ENCODE data around the gene RAD51D. TPM values are rescaled to one million over a fixed set of nuclear protein-coding genes. Genes with fewer than 3 reads are reported as not detected.
"Not testable (repeated sequence)": the region's sequence is repeated elsewhere in the genome, so short reads cannot be mapped to it uniquely, and the experiment has no call there.

RAD51D gene
- total RNA-seq, 1 experiment from 2014 or later = 7.2 TPM

- Histone ChIP-seq H3K4me3 (ENCODE audit: low read length) (no peak overlapping the region), H3K27ac (ENCODE audit: low read length) (no peak overlapping the region), H3K4me1 (ENCODE audit: low read length) (peaks cover 4% of the 10 kb centered on the region), H3K27me3 (ENCODE audit: low read length) (no peaks in the 10 kb centered on the region), H3K9ac (ENCODE audit: low read length) (no peak overlapping the region), H3K79me2 (ENCODE audit: low read length) (no peaks in the 10 kb centered on the region), H4K20me1 (ENCODE audit: insufficient read depth, low read depth, low read length) (no peaks in the 10 kb centered on the region), H3K9me3 (ENCODE audit: low read length) (no peaks in the 10 kb centered on the region), H2AFZ (ENCODE audit: low read length) (no peak overlapping the region), H3K4me2 (ENCODE audit: low read depth, low read length, poor library complexity, severe bottlenecking) (no peak overlapping the region), H3K36me3 (ENCODE audit: insufficient read depth, low read length) (peaks cover 5% of the 10 kb centered on the region; the same call in 1 of the 2 replicates), H3K9me2 (replicated peaks; ENCODE audit: insufficient read depth, low read length) (no peaks in the 10 kb centered on the region)
- DNase-seq = no peak
Measured at GRCh38 chr17:35095741-35096140, 23.9 kb downstream of the RAD51D start.

GRCh38 chr17:35094902-35095301, 24.8 kb downstream of the RAD51D start:
- no peak for DNase-seq
- no peak overlapping the region for H2AFZ ChIP-seq (ENCODE audit: low read length)

GRCh38 chr17:35090707-35091106, 29.0 kb downstream of the RAD51D start:
- H2AFZ ChIP-seq (ENCODE audit: low read length); H3K79me2 ChIP-seq (ENCODE audit: low read length); H3K4me3 ChIP-seq (ENCODE audit: low read length); DNase-seq; H3K36me3 ChIP-seq (ENCODE audit: insufficient read depth, low read length); H3K27ac ChIP-seq (ENCODE audit: low read length); H3K9ac ChIP-seq (ENCODE audit: low read length); H3K4me2 ChIP-seq (ENCODE audit: low read depth, low read length, poor library complexity, severe bottlenecking); H3K9me3 ChIP-seq (ENCODE audit: low read length); H4K20me1 ChIP-seq (ENCODE audit: insufficient read depth, low read depth, low read length); H3K9me2 ChIP-seq (replicated peaks; ENCODE audit: insufficient read depth, low read length); H3K27me3 ChIP-seq (ENCODE audit: low read length): not testable (repeated sequence)
- peaks cover 22% of the 10 kb centered on the region for H3K4me1 ChIP-seq (ENCODE audit: low read length)

More at GRCh38 chr17:35094902-35095301, 24.8 kb downstream of the RAD51D start:
- Histone ChIP-seq H3K4me2 (ENCODE audit: low read depth, low read length, poor library complexity, severe bottlenecking) (no peak overlapping the region), H3K4me1 (ENCODE audit: low read length) (peaks cover 6% of the 10 kb centered on the region), H3K4me3 (ENCODE audit: low read length) (no peak overlapping the region), H3K9ac (ENCODE audit: low read length) (no peak overlapping the region), H3K9me3 (ENCODE audit: low read length) (no peaks in the 10 kb centered on the region), H3K79me2 (ENCODE audit: low read length) (no peaks in the 10 kb centered on the region), H3K9me2 (replicated peaks; ENCODE audit: insufficient read depth, low read length) (no peaks in the 10 kb centered on the region), H4K20me1 (ENCODE audit: insufficient read depth, low read depth, low read length) (no peaks in the 10 kb centered on the region), H3K27me3 (ENCODE audit: low read length) (no peaks in the 10 kb centered on the region), H3K27ac (ENCODE audit: low read length) (no peak overlapping the region), H3K36me3 (ENCODE audit: insufficient read depth, low read length) (peaks cover 5% of the 10 kb centered on the region; the same call in 1 of the 2 replicates)

- Histone ChIP-seq H4K20me1 (ENCODE audit: insufficient read depth, low read depth, low read length) (no peaks in the 10 kb centered on the region; the same call in 1 of the 2 replicates), H2AFZ (ENCODE audit: low read length) (peak overlapping the region; percentile 96), H3K4me3 (ENCODE audit: low read length) (peak overlapping the region; percentile 58), H3K9me2 (replicated peaks; ENCODE audit: insufficient read depth, low read length) (no peaks in the 10 kb centered on the region), H3K27me3 (ENCODE audit: low read length) (no peaks in the 10 kb centered on the region), H3K36me3 (ENCODE audit: insufficient read depth, low read length) (no peaks in the 10 kb centered on the region), H3K79me2 (ENCODE audit: low read length) (no peaks in the 10 kb centered on the region), H3K9ac (ENCODE audit: low read length) (peak overlapping the region; percentile 73), H3K4me1 (ENCODE audit: low read length) (peaks cover 20% of the 10 kb centered on the region), H3K4me2 (ENCODE audit: low read depth, low read length, poor library complexity, severe bottlenecking) (peak overlapping the region; percentile 79), H3K9me3 (ENCODE audit: low read length) (no peaks in the 10 kb centered on the region), H3K27ac (ENCODE audit: low read length) (no peak overlapping the region)
- no peak for DNase-seq
Measured at GRCh38 chr17:35089586-35090296, 29.9 kb downstream of the RAD51D start.

GRCh38 chr17:35088881-35089585, 30.6 kb downstream of the RAD51D start:
- Histone ChIP-seq H3K79me2 (ENCODE audit: low read length) (no peaks in the 10 kb centered on the region), H3K9me3 (ENCODE audit: low read length) (no peaks in the 10 kb centered on the region), H3K27ac (ENCODE audit: low read length) (no peak overlapping the region), H3K9ac (ENCODE audit: low read length) (peak overlapping the region; percentile 78), H3K27me3 (ENCODE audit: low read length) (no peaks in the 10 kb centered on the region), H3K4me3 (ENCODE audit: low read length) (peak overlapping the region; percentile 69), H3K4me1 (ENCODE audit: low read length) (peaks cover 20% of the 10 kb centered on the region), H2AFZ (ENCODE audit: low read length) (peak overlapping the region; percentile 96), H3K4me2 (ENCODE audit: low read depth, low read length, poor library complexity, severe bottlenecking) (peak overlapping the region; percentile 79), H4K20me1 (ENCODE audit: insufficient read depth, low read depth, low read length) (no peaks in the 10 kb centered on the region; the same call in 1 of the 2 replicates), H3K9me2 (replicated peaks; ENCODE audit: insufficient read depth, low read length) (no peaks in the 10 kb centered on the region), H3K36me3 (ENCODE audit: insufficient read depth, low read length) (no peaks in the 10 kb centered on the region)
- DNase-seq = peak; percentile 95

- H3K36me3 ChIP-seq (ENCODE audit: insufficient read depth, low read length) = no peaks in the 10 kb centered on the region
- peak overlapping the region; percentile 77 for H3K4me2 ChIP-seq (ENCODE audit: low read depth, low read length, poor library complexity, severe bottlenecking)
Measured at GRCh38 chr17:35088356-35088880, 31.2 kb downstream of the RAD51D start.

GRCh38 chr17:35087731-35088355, 31.8 kb downstream of the RAD51D start:
- peak overlapping the region; percentile 78 for H3K9ac ChIP-seq (ENCODE audit: low read length)
- DNase-seq = no peak
- no peaks in the 10 kb centered on the region for H3K9me2 ChIP-seq (replicated peaks; ENCODE audit: insufficient read depth, low read length)
- peaks cover 26% of the 10 kb centered on the region for H3K4me1 ChIP-seq (ENCODE audit: low read length)
- no peaks in the 10 kb centered on the region; the same call in 1 of the 2 replicates for H4K20me1 ChIP-seq (ENCODE audit: insufficient read depth, low read depth, low read length)
- no peak overlapping the region for H3K27ac ChIP-seq (ENCODE audit: low read length)
- peak overlapping the region; percentile 77 for H3K4me2 ChIP-seq (ENCODE audit: low read depth, low read length, poor library complexity, severe bottlenecking)
- no peaks in the 10 kb centered on the region for H3K9me3 ChIP-seq (ENCODE audit: low read length)
- peak overlapping the region; percentile 69 for H3K4me3 ChIP-seq (ENCODE audit: low read length)
- no peaks in the 10 kb centered on the region for H3K36me3 ChIP-seq (ENCODE audit: insufficient read depth, low read length)
- no peaks in the 10 kb centered on the region for H3K27me3 ChIP-seq (ENCODE audit: low read length)
- H3K79me2 ChIP-seq (ENCODE audit: low read length) = no peaks in the 10 kb centered on the region
- 0 out of 2 replicates have a peak overlapping the region, but pooled peaks have one; percentile 86 for H2AFZ ChIP-seq (ENCODE audit: low read length)

More at GRCh38 chr17:35088356-35088880, 31.2 kb downstream of the RAD51D start:
- H3K9me3 ChIP-seq (ENCODE audit: low read length) = no peaks in the 10 kb centered on the region
- peaks cover 20% of the 10 kb centered on the region for H3K4me1 ChIP-seq (ENCODE audit: low read length)
- no peaks in the 10 kb centered on the region for H3K9me2 ChIP-seq (replicated peaks; ENCODE audit: insufficient read depth, low read length)
- H3K9ac ChIP-seq (ENCODE audit: low read length) = peak overlapping the region; percentile 78
- no peaks in the 10 kb centered on the region for H3K79me2 ChIP-seq (ENCODE audit: low read length)
- no peak overlapping the region for H3K27ac ChIP-seq (ENCODE audit: low read length)
- DNase-seq = no peak
- no peaks in the 10 kb centered on the region for H3K27me3 ChIP-seq (ENCODE audit: low read length)
- H4K20me1 ChIP-seq (ENCODE audit: insufficient read depth, low read depth, low read length) = no peaks in the 10 kb centered on the region; the same call in 1 of the 2 replicates
- peak overlapping the region; percentile 69 for H3K4me3 ChIP-seq (ENCODE audit: low read length)
- peak overlapping the region; percentile 86; the same call in 1 of the 2 replicates for H2AFZ ChIP-seq (ENCODE audit: low read length)

All from Karpas-422 (cell line).